HG02938 (cell line): ENCODE results near the gene LARP4.
"Not testable (repeated sequence)": the region's sequence is repeated elsewhere in the genome, so short reads cannot be mapped to it uniquely, and the experiment has no call there.

Experiments
- ATAC-seq: cut with Tn5 transposase; IDR thresholded peaks from one replicate; pipeline ENCODE4 v1.9.1; 2021; ENCODE audit warnings: mild to moderate bottlenecking, moderate library complexity; ENCODE audit not compliant: unreplicated experiment

Gene LARP4

GRCh38 chr12:50400104-50400637 lies 514 bp upstream of the LARP4 start:
- ATAC-seq, result no peak

- peak; percentile 4 for ATAC-seq
Measured at GRCh38 chr12:50401500-50402081, 906 bp downstream of the LARP4 start.

- no peak for ATAC-seq
Measured at GRCh38 chr12:50402264-50403000, 1.7 kb downstream of the LARP4 start.

DNA sequence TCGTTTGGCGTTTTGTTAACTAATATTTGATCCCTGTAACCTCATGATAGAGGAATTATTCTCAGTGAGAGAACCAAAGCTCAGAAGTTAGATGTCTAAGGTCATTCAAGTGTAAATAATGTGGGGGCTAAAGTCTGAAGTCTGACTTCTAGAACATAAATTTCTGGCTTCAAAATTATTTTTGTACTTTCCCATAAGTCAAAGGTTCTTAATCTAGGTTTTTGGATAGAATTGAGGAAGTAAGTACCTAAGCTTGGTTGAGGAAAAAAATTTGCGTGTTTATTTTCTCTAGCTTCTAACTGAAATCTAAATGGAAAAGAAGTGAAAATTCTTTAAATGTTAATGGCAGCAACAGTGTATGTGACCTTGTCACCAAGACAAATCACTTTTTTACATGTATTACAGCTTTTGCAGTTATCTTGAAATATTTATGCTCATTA lies 2.3 kb downstream of the LARP4 start:
- ATAC-seq, result no peak

GRCh38 chr12:50404307-50404706 lies 3.6 kb downstream of the LARP4 start:
- ATAC-seq, result no peak

DNA sequence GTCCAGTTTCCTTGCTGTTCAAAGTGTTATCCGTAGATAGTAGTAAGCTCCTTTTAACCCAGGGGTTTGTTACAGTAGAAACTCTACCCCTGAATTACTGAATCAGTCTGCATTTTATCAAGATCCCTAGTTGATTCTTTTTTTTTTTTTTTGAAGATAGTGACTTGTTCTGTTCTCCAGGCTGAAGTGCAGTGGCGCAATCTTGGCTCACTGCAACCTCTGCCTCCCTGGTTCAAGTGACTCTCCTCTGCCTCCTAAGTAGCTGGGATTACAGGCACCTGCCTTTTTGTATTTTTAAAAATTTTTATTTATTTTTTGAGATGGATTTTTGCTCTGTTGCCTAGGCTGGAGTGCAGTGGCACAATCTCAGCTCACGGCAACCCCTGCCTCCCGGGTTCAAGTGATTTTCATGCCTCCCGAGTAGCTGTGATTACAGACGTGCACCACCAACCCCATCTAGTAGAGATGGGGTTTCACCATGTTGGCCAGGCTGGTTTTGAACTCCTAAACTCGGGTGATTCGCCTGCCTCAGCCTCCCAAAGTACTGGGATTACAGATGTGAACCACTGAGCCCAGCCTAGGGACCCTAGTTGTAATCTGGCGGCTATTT lies 10.5 kb downstream of the LARP4 start:
- ATAC-seq, result no peak

- ATAC-seq, result no peak
Measured at GRCh38 chr12:50415899-50416479, 15.3 kb downstream of the LARP4 start.

GRCh38 chr12:50419112-50419909 lies 18.6 kb downstream of the LARP4 start:
- no peak for ATAC-seq

- ATAC-seq, result not testable (repeated sequence)
Measured at GRCh38 chr12:50422855-50423254, 22.2 kb downstream of the LARP4 start.

- ATAC-seq, result not testable (repeated sequence)
Measured at GRCh38 chr12:50423342-50423741, 22.7 kb downstream of the LARP4 start.

GRCh38 chr12:50425589-50426258 lies 25.0 kb downstream of the LARP4 start:
- no peak for ATAC-seq

DNA sequence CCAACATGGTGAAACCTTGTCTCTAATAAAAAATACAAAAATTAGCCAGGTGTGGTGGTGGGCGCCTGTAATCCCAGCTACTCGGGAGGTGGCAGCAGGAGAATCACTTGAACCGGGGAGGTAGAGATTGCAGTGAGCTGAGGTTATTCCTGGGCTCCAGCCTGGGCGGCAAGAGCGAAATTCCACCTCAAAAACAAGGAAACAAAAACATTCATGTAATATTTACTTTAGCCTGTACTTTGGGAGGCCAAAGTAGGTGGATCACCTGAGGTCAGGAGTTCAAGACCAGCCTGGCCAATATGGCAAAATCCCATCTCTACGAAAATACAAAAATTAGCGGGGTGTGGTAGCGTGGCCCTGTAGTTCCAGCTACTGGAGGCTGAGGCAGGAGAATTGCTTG lies 31.0 kb downstream of the LARP4 start:
- ATAC-seq, result not testable (repeated sequence)

DNA sequence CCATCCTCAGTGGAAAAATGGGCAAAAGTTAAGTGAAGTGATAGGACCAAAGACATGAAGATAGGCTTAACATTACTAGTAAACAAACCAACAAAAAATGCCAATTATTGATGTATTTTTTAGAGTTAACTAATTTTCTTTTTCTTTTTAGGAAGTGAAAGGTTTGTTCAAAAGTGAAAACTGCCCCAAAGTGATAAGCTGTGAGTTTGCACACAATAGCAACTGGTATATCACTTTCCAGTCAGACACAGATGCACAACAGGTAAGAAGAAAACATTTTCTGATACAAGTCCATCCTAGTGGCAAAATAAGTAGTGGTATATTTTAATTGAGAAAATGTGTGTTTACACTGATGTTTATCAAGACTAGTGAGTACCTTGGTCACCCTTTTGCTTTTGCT lies 39.6 kb downstream of the LARP4 start:
- ATAC-seq, result no peak

- ATAC-seq, result no peak
Measured at GRCh38 chr12:50441763-50442162, 41.1 kb downstream of the LARP4 start.

DNA sequence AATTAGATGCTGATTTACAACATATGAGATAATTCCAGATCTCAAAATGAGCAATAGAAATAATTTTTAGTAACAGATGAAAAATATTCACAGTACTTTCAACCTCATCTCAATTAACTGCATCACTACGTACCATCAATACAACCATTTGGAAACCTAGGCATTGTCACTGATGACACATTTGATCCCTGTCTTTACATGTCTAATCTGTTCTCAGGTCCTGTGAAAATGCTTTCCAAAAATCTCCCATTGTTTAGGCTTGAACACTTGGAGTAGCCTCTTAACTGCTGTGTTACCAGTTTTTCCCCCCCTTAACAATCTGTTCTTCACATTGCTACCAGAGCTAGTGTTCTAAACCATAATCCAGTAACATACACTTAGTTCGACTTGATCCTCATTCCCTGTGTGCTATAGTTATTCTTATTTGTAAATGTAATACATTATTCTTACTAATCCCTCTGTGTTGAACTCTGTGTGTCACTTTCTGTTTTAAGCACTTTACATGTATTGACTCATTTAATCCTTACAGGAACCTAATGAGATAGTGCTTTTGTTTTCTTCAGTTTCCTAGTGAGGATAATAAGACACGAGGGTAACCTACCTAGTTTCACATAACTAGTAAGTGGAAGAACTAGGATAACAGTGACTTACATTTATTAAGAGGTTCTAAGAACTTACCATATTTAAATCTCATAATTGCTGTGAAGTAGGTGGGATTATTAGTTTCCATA lies 41.7 kb downstream of the LARP4 start:
- ATAC-seq, result no peak

- ATAC-seq, result not testable (repeated sequence)
Measured at GRCh38 chr12:50449671-50450070, 49.0 kb downstream of the LARP4 start.

- ATAC-seq, result no peak
Measured at GRCh38 chr12:50452795-50453194, 52.1 kb downstream of the LARP4 start.

- ATAC-seq, result no peak
Measured at GRCh38 chr12:50453872-50454271, 53.2 kb downstream of the LARP4 start.

GRCh38 chr12:50458606-50459005 lies 57.9 kb downstream of the LARP4 start:
- no peak for ATAC-seq

DNA sequence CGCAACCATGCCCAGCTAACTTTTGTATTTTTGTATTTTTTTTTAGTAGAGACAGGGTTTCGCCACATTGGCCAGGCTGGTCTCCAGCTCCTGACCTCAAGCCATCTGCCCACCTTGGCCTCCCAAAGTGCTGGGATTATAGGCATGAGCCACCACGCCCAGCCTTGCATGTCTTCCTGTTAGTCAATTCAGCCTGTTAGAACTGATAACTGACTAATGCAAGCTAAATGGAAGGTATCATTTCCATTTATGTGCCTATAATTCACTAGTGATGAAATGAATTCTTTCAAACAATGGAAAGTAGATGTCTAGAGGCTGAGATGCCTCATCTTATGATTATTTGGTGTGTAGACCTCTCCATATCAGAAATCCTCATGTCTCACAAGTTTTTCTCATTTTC lies 66.8 kb downstream of the LARP4 start:
- ATAC-seq, result no peak
